Muscle of leg (tissue), 11 donors: Measurements from ENCODE around the gene CGB7. TPM values are rescaled to one million over a fixed set of nuclear protein-coding genes. Genes with fewer than 3 reads are reported as not detected.

Source experiments
- DNase-seq: peaks from one replicate; pipeline ENCODE4 v3.0.0; 2013
- H3K27ac ChIP-seq: one replicate; pipeline ENCODE4 v1.5.1; 2013; ENCODE audit warnings: mild to moderate bottlenecking, low read length, control low read depth
- H3K27me3 ChIP-seq: one replicate; pipeline ENCODE4 v1.6.1; 2013; ENCODE audit warnings: low read length; ENCODE audit not compliant: control insufficient read depth, insufficient read depth
- H3K36me3 ChIP-seq: one replicate; pipeline ENCODE4 v1.6.1; 2013; ENCODE audit warnings: low read length; ENCODE audit not compliant: control insufficient read depth, insufficient read depth
- H3K4me1 ChIP-seq: one replicate; pipeline ENCODE4 v1.6.1; 2013; ENCODE audit warnings: low read length; ENCODE audit not compliant: control insufficient read depth, insufficient read depth
- H3K4me3 ChIP-seq: one replicate; pipeline ENCODE4 v1.5.1; 2013; ENCODE audit warnings: low read length, control low read depth
- H3K9me3 ChIP-seq: replicated peaks from 2 replicates; pipeline ENCODE4 v1.6.1; 2013; ENCODE audit warnings: low read depth, low read length; ENCODE audit not compliant: control insufficient read depth
- WGBS: methylation state at CpG from one replicate; pipeline ENCODE4 v1.1.5; 2013; ENCODE audit warnings: missing lambda C conversion rate; ENCODE audit not compliant: insufficient coverage; 5-methylcytosine and 5-hydroxymethylcytosine counted together
- polyA plus RNA-seq, 8 donors: library from polyadenylated mRNA; unstranded; fragments of 120-200 nt; gene quantifications; one replicate each; pipeline versions ENCODE4 v1.2.1 to v1.2.3, GENCODE V29; 2013; ENCODE audit warnings: inconsistent platforms in 1 of 8, low replicate concordance in 1 of 8; ENCODE audit not compliant: insufficient read length in 8 of 8, insufficient read depth in 1 of 8
- total RNA-seq: library from RNA; stranded (reverse); fragments of 120-200 nt; gene quantifications from one replicate; pipeline ENCODE4 v1.2.4, GENCODE V29; 2013

The CGB7 gene
- total and polyA plus RNA-seq, 9 donors, result 0.34 to 1.4 (median 0.70) TPM

DNA sequence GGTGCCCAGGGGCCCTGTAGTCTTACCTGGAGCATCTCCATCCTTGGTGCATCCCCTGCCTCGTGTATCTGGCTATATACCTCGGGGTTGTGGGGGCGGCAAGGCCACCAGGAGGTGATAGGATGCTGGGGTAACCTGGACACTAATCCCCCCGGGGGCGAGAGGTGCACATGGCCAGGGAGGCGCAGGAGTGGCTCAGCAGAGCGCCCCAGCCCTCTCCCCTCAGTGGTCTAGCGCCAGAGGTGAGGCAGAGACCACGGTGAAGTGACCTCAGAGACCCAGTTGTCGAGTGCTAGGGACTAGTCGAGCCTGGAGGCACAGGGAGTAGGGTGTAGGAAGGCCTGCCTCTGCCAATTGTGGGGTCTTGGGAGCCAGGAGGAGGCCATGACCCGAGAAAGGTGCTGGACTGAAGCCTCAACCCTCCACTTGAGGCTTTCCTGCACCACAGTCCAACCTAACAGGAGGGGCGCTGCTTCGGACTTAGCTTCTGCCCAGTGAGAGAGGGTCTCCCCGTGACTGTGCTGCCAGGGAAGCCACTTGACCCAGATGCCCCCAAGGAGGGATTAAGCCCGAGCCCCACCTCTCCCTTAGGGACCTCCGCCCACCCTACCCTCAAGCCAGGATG lies 40.4 kb downstream of the CGB7 start, which contains the start of gene LHB:
Gene LHB (minus strand): TSS at position 51 of the 625 bp plus-strand sequence. CDS start 10 bp downstream, at position 41.
- 69% methylated on average over 11 of the region's 17 CpGs for WGBS
- H3K36me3 ChIP-seq, result peaks cover 31% of the 10 kb centered on the region
- H3K4me3 ChIP-seq, result peak within 1 kb of the TSS; percentile 40
- no peak for DNase-seq
- no peak within 1 kb of the TSS for H3K27ac ChIP-seq
- peaks cover 21% of the 10 kb centered on the region for H3K4me1 ChIP-seq
- peaks cover 47% of the 10 kb centered on the region for H3K27me3 ChIP-seq
- no peaks in the 10 kb centered on the region for H3K9me3 ChIP-seq

DNA sequence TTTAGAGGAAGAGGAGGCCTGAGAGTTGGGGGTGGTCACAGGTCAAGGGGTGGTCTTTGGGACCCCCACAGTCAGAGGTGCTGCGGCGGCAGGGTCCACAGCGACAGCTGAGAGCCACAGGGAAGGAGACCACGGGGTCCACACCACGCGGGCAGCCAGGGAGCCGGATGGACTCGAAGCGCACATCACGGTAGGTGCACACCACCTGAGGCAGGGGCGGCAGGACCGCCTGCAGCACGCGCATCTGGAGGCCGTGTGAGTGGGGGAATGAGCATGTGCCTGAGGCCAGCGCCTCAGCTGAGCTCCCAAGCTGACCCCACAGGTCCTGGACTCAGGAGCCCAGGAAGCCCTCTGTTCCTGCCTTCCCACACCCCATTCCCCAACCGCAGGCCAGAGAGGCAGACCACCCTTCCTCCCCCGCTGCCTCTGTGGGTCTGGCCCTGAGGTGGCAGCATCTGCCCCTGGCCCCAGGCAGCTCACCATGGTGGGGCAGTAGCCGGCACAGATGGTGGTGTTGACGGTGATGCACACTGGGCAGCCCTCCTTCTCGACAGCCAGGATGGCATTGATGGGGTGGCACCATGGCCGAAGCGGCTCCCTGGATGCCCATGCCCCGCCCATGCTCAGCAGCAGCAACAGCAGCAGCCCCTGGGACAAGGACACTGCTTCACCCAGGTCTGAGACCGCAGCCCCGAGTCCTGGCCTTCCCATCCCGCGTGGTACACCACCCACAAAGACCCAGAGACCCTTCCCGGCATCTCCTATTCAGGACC lies 41.3 kb downstream of the CGB7 start:
- no peak overlapping the region for H3K27ac ChIP-seq
- H3K4me3 ChIP-seq, result no peak overlapping the region
- H3K9me3 ChIP-seq, result no peaks in the 10 kb centered on the region
- DNase-seq, result no peak
- peaks cover 42% of the 10 kb centered on the region for H3K27me3 ChIP-seq
- H3K36me3 ChIP-seq, result peaks cover 40% of the 10 kb centered on the region
- peaks cover 21% of the 10 kb centered on the region for H3K4me1 ChIP-seq
- WGBS, result 89% methylated on average over 16 of the region's 29 CpGs

DNA sequence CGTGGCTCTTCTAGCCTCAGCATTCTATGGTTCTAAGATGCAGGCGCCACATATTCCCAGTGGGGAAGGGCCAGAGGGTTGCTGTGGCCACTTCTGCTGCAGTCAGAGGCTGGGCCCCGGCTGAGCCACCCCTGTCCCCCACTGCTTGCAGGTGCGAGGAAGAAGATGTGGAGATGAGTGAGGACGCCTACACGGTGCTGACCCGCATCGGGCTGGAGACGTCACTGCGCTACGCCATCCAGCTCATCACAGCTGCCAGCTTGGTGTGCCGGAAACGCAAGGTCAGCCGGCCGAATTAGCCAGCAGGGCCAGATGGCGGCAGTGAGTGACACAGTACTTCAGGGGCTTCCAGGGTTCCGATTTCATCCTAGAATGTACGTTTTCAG lies 42.7 kb downstream of the CGB7 start:
- H3K4me3 ChIP-seq, result no peak overlapping the region
- peaks cover 28% of the 10 kb centered on the region for H3K27me3 ChIP-seq
- no peak overlapping the region for H3K27ac ChIP-seq
- H3K4me1 ChIP-seq, result peaks cover 21% of the 10 kb centered on the region
- peaks cover 53% of the 10 kb centered on the region for H3K36me3 ChIP-seq
- no peaks in the 10 kb centered on the region for H3K9me3 ChIP-seq
- DNase-seq, result no peak
- 81% methylated on average over 15 of the region's 18 CpGs for WGBS

DNA sequence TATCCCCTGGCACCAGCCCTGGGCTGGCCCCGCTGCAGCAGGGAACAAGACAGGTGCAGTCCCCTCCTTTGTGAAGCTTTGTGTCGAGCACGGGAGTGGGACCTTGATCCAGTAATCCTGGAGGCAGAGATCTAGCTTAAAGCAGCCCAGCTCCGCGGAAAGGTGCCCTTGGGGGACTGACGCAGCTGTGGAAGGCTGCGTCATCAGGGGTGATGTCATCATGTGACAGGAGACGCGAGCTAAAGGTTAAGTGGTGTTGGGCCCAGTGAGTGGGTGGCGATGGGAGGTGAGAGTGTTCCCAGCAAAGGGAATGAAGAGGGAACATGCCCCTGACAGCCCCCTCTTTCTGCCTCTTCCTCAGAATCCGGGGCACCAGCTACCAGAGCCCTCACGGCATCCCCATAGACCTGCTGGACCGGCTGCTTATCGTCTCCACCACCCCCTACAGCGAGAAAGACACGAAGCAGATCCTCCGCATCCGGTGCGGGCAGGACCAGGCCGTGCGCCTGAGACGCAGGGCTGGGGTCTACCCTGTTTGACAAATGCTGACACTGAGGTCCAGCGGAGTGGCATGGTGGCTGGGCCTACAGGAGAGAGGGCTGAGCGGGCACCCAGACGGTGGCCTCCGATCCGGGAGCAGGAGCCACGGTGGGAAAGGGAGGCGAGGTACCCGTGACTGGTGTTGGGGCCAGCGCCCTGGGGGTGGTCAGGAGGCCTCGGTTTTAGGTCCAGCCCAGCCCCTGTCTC lies 43.3 kb downstream of the CGB7 start:
- Histone ChIP-seq H3K4me1 (peaks cover 18% of the 10 kb centered on the region), H3K36me3 (peaks cover 59% of the 10 kb centered on the region)
- 87% methylated on average over 25 of the region's 32 CpGs for WGBS

GRCh38 chr19:49011194-49011593 lies 46.4 kb downstream of the CGB7 start:
- H3K4me3 ChIP-seq, result no peak overlapping the region
- no peak for DNase-seq
- no peaks in the 10 kb centered on the region for H3K27me3 ChIP-seq
- WGBS, result 94% methylated on average over 8 of the region's 17 CpGs
- H3K27ac ChIP-seq, result no peak overlapping the region
- peaks cover 73% of the 10 kb centered on the region for H3K36me3 ChIP-seq
- no peaks in the 10 kb centered on the region for H3K4me1 ChIP-seq
- H3K9me3 ChIP-seq, result no peaks in the 10 kb centered on the region

More for the DNA sequence above, 43.3 kb downstream of the CGB7 start:
- peaks cover 23% of the 10 kb centered on the region for H3K27me3 ChIP-seq
- H3K27ac ChIP-seq, result no peak overlapping the region
- no peaks in the 10 kb centered on the region for H3K9me3 ChIP-seq
- H3K4me3 ChIP-seq, result no peak overlapping the region
- DNase-seq, result no peak

GRCh38 chr19:49010453-49010852 lies 47.1 kb downstream of the CGB7 start:
- H3K27me3 ChIP-seq, result no peaks in the 10 kb centered on the region
- 87% methylated on average over 16 of the region's 18 CpGs for WGBS
- no peak overlapping the region for H3K4me3 ChIP-seq
- DNase-seq, result no peak
- H3K4me1 ChIP-seq, result no peaks in the 10 kb centered on the region
- peaks cover 72% of the 10 kb centered on the region for H3K36me3 ChIP-seq
- H3K9me3 ChIP-seq, result no peaks in the 10 kb centered on the region
- no peak overlapping the region for H3K27ac ChIP-seq

DNA sequence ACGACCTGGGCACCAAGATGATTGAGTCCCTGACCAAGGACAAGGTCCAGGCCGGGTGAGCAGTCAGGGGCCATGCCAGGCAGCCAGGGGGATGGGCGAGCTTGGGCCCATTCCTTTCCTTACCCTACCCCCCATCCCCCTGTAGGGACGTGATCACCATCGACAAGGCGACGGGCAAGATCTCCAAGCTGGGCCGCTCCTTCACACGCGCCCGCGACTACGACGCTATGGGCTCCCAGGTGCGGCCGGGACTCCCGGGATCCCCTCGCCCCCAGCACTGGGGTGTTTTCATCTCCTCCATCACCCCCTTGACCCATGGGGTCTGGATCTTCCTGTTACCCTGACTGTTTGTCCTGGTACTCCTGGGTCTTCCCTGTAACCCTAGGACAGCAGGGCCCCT lies 47.7 kb downstream of the CGB7 start:
- Histone ChIP-seq H3K27ac (no peak overlapping the region), H3K27me3 (no peaks in the 10 kb centered on the region), H3K9me3 (no peaks in the 10 kb centered on the region), H3K4me1 (no peaks in the 10 kb centered on the region), H3K36me3 (peaks cover 72% of the 10 kb centered on the region), H3K4me3 (no peak overlapping the region)
- no peak for DNase-seq
- 94% methylated on average over 17 of the region's 18 CpGs for WGBS

DNA sequence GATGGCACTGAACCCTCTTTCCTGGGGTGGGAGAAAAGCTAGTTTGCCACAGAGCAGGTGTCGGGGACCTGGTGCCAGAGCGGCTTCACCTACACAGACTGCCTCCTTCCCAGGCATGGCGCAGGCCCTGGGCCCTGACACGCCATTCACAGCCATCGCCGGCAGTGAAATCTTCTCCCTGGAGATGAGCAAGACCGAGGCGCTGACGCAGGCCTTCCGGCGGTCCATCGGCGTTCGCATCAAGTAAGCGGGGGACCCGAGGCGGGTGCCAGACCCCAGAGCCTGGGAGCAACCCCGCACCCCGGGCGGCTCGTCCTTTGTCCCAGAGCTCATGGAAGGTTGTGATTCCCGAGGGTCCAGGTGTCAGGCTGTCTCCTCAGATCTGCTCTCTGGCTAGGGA lies 50.6 kb downstream of the CGB7 start:
- no peak for DNase-seq
- peaks cover 77% of the 10 kb centered on the region for H3K36me3 ChIP-seq
- 97% methylated on average over 21 of the region's 22 CpGs for WGBS

DNA sequence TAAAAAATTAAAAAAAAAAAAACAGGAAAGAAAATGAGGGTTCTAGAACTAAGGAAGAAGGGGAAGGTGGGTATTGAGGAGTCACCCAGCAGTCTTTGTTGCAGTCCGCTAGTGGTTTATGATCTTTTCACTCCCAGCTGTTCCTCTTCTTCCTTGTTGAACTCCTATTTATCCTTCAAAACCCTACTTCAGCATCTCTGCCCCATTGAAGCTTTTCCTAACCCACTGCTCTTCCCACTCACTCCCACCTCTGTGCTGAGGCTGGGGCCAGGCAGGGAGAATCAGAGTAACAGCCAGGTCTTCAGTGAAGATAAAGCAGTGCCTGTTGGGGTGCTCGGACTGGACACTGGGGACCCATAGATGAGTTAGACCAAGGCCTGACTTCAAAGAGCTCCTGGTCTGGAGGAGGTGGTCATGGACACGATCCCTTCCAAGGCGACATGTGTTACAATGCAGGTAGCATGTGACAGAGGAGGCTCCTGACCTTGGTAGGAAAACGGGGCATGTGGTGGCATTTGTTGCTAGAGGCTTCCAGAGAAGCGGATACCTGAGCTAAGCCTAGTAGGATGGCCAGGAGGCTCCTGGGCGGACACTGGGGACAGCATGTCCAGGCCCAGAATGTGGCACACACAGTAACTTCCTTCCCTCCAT lies 52.5 kb downstream of the CGB7 start:
- 96% methylated on average over 6 of the region's 7 CpGs for WGBS
- H3K27me3 ChIP-seq, result no peaks in the 10 kb centered on the region
- no peak overlapping the region for H3K27ac ChIP-seq
- H3K36me3 ChIP-seq, result peaks cover 65% of the 10 kb centered on the region
- H3K4me1 ChIP-seq, result no peaks in the 10 kb centered on the region
- no peak for DNase-seq
- no peak overlapping the region for H3K4me3 ChIP-seq
- H3K9me3 ChIP-seq, result no peaks in the 10 kb centered on the region

More for the DNA sequence above, 50.6 kb downstream of the CGB7 start:
- H3K4me3 ChIP-seq, result no peak overlapping the region
- no peaks in the 10 kb centered on the region for H3K27me3 ChIP-seq
- no peaks in the 10 kb centered on the region for H3K4me1 ChIP-seq
- no peaks in the 10 kb centered on the region for H3K9me3 ChIP-seq
- H3K27ac ChIP-seq, result no peak overlapping the region
